Liver (tissue), 9 donors: ENCODE data around the gene ILKAP. TPM values are rescaled to one million over a fixed set of nuclear protein-coding genes. Genes with fewer than 3 reads are reported as not detected.
A peak's percentile ranks its signal among the peaks of the same experiment; 100 is the strongest.

ENCODE experiments used
- DNase-seq: peaks from one replicate; pipeline ENCODE4 v3.0.0-alpha.2; 2017; ENCODE audit warnings: low spot score
- H3K27ac ChIP-seq, 2 donors: one replicate each; pipeline ENCODE4 v1.7.0; 2013; ENCODE audit warnings: inconsistent platforms in 2 of 2, low read length in 2 of 2, control low read depth in 1 of 2, low read depth in 1 of 2, mild to moderate bottlenecking in 1 of 2
- H3K27me3 ChIP-seq, 4 donors: one replicate each; pipeline versions ENCODE4 v1.6.1 to v1.7.0; 2013; ENCODE audit warnings: low read length in 3 of 4, inconsistent platforms in 1 of 4, mild to moderate bottlenecking in 1 of 4, moderate library complexity in 1 of 4; ENCODE audit not compliant: control insufficient read depth in 4 of 4, insufficient read depth in 4 of 4
- H3K36me3 ChIP-seq, 4 donors: one replicate each; pipeline versions ENCODE4 v1.6.1 to v1.7.0; 2013; ENCODE audit warnings: low read length in 3 of 4, mild to moderate bottlenecking in 3 of 4, low read depth in 1 of 4, moderate library complexity in 1 of 4; ENCODE audit not compliant: control insufficient read depth in 4 of 4, insufficient read depth in 3 of 4
- H3K4me1 ChIP-seq, 4 donors: one replicate each; pipeline versions ENCODE4 v1.6.1 to v1.7.0; 2013; ENCODE audit warnings: low read length in 3 of 4, mild to moderate bottlenecking in 3 of 4, moderate library complexity in 1 of 4; ENCODE audit not compliant: control insufficient read depth in 4 of 4, insufficient read depth in 4 of 4
- H3K4me3 ChIP-seq, 3 donors: one replicate each; pipeline versions ENCODE4 v1.6.1 to v1.7.0; 2013; ENCODE audit warnings: low read length in 3 of 3, control low read depth in 1 of 3, low read depth in 1 of 3, mild to moderate bottlenecking in 1 of 3
- H3K9ac ChIP-seq, 2 donors: one replicate each; pipeline ENCODE4 v1.7.0; 2013; ENCODE audit warnings: low read length in 2 of 2, mild to moderate bottlenecking in 2 of 2, moderate library complexity in 2 of 2, control low read depth in 1 of 2, low read depth in 1 of 2
- H3K9me3 ChIP-seq, 4 donors: one replicate each; pipeline versions ENCODE4 v1.6.1 to v1.7.0; 2013; ENCODE audit warnings: low read length in 3 of 4; ENCODE audit not compliant: control insufficient read depth in 4 of 4
- ATF3 ChIP-seq: IDR thresholded peaks from 2 replicates; pipeline ENCODE4 v1.6.1; 2016; ENCODE audit warnings: antibody characterized with exemption
- CTCF ChIP-seq: fragments of 150-350 bp; IDR thresholded peaks from 2 replicates; pipeline ENCODE4 v1.5.1; 2017; ENCODE audit warnings: improper control_type of control experiment, low read depth, low read length; ENCODE audit not compliant: missing input control
- EGR1 ChIP-seq, 2 donors: IDR thresholded peaks; 2 replicates each; pipeline ENCODE4 v1.6.1; 2016 to 2018; ENCODE audit warnings: antibody characterized with exemption in 2 of 2, low read depth in 2 of 2
- FOXA1 ChIP-seq: IDR thresholded peaks from 2 replicates; pipeline ENCODE4 v1.6.1; 2016; ENCODE audit warnings: antibody characterized with exemption
- FOXA2 ChIP-seq: IDR thresholded peaks from 2 replicates; pipeline ENCODE4 v1.6.1; 2016; ENCODE audit warnings: antibody characterized with exemption
- HNF4A ChIP-seq, 2 donors: conservative IDR thresholded peaks; 2 replicates each; pipeline ENCODE4 v1.6.1; 2016; ENCODE audit warnings: antibody characterized with exemption in 2 of 2, mild to moderate bottlenecking in 2 of 2
- HNF4G ChIP-seq: IDR thresholded peaks from 2 replicates; pipeline ENCODE4 v1.6.1; 2016; ENCODE audit warnings: antibody characterized with exemption
- JUND ChIP-seq, 2 donors: IDR thresholded peaks; 2 replicates each; pipeline ENCODE4 v1.6.1; 2016; ENCODE audit warnings: antibody characterized with exemption in 2 of 2
- MAX ChIP-seq: IDR thresholded peaks from 2 replicates; pipeline ENCODE4 v1.6.1; 2016; ENCODE audit warnings: antibody characterized with exemption
- NR2F2 ChIP-seq: IDR thresholded peaks from 2 replicates; pipeline ENCODE4 v1.6.1; 2016; ENCODE audit warnings: antibody characterized with exemption
- RAD21 ChIP-seq, 2 donors: IDR thresholded peaks; 2 replicates each; pipeline ENCODE4 v1.6.1; 2016; ENCODE audit warnings: antibody characterized with exemption in 2 of 2, mild to moderate bottlenecking in 2 of 2
- REST ChIP-seq: IDR thresholded peaks from 2 replicates; pipeline ENCODE4 v1.6.1; 2016; ENCODE audit warnings: antibody characterized with exemption, mild to moderate bottlenecking
- RXRA ChIP-seq, 2 donors: IDR thresholded peaks; 2 replicates each; pipeline ENCODE4 v1.6.1; 2017 to 2018; ENCODE audit warnings: antibody characterized with exemption in 2 of 2, mild to moderate bottlenecking in 1 of 2
- SP1 ChIP-seq: IDR thresholded peaks from 2 replicates; pipeline ENCODE4 v1.6.1; 2018; ENCODE audit warnings: antibody characterized with exemption, mild to moderate bottlenecking
- TAF1 ChIP-seq: conservative IDR thresholded peaks from 2 replicates; pipeline ENCODE4 v1.6.1; 2016; ENCODE audit warnings: antibody characterized with exemption, mild to moderate bottlenecking
- YY1 ChIP-seq: IDR thresholded peaks from 2 replicates; pipeline ENCODE4 v1.6.1; 2016; ENCODE audit warnings: antibody characterized with exemption, mild to moderate bottlenecking
- WGBS: extraction: QIAGEN DNeasy Blood & Tissue Kit; methylation state at CpG from one replicate; pipeline ENCODE4 v1.1.7; 2013; 5-methylcytosine and 5-hydroxymethylcytosine counted together
- polyA plus RNA-seq, 2 donors: library from polyadenylated mRNA; stranded (reverse) in 1 of 2; unstranded in 1 of 2; fragments of 200-250 nt in 1 of 2; fragments of >200 nt in 1 of 2; fragmentation: Nextera tagmentation in 1 of 2; extraction: Ambion mirVana in 1 of 2; gene quantifications; one replicate each; pipeline versions ENCODE4 v1.2.1 to v1.2.3, GENCODE V29; 2013 to 2015
- total RNA-seq, 2 donors: library from RNA; depleted of rRNA; stranded (reverse); fragments of >200 nt; gene quantifications; one replicate each; pipeline ENCODE4 v1.2.3, GENCODE V29; 2014
- TF ChIP-seq, protein P1 (sequence below): IDR thresholded peaks from 2 replicates; pipeline ENCODE4 v1.6.1; 2016; ENCODE audit warnings: antibody characterized with exemption
- donor health status: healthy.
- donor health status: healthy.
- donor health status: healthy.
- donor health status: healthy.
- donor health status: healthy.

The ILKAP gene
- total and polyA plus RNA-seq, 4 donors: 15.0 to 21.1 (median 20.0) TPM

GRCh38 chr2:238231809-238232208 lies 28.3 kb upstream of the ILKAP start:
- no peak for TF ChIP-seq SP1
- TF ChIP-seq EGR1 (IDR thresholded peaks at IDR 0.05; ENCODE audit: low read depth in 2 of 2): no peak
- no peak for TF ChIP-seq TAF1
- TF ChIP-seq ATF3: no peak
- TF ChIP-seq FOXA1: no peak
- no peak for TF ChIP-seq YY1
- TF ChIP-seq RXRA (IDR thresholded peaks at IDR 0.05): no peak
- TF ChIP-seq FOXA2: no peak
- Histone ChIP-seq H3K27ac (no peak overlapping the region), H3K36me3 (no peaks in the 10 kb centered on the region), H3K4me3 (peak overlapping the region in 1 of 3 donors; percentile 51), H3K9me3 (no peaks in the 10 kb centered on the region), H3K9ac (no peak overlapping the region), H3K4me1 (peaks cover 0 to 11% (median 4%) of the 10 kb centered on the region in 4 donors), H3K27me3 (no peaks in the 10 kb centered on the region)
- WGBS: 64% methylated on average over 21 of the region's 21 CpGs
- DNase-seq: no peak

DNA sequence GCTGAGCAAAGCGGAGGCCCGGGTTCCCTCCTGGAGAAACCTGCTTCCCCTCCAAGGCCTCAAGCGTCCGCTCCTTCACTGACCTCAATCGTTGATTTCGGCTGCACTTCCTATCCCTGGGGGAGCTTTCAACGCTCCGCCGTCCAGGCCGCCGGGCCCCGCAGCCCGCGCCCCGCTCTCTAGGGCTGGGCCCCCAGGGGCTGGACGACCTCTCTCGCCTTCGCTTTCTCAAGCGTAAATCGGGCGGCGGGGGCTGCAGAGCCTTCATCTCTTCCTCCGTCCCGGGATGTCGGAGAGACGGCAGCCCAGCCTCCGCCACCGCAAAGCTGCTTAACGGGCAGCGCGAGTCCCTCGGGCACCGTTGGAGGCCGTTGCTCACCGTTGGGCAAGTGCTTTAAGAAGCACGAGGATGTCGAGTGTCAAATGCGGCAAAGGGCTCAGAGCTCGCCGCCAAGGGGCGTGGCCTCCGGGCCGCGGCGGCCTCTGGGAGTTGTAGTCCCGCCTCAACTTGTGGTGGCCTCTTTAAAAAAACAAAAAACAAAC lies 27.8 kb upstream of the ILKAP start:
- no peaks in the 10 kb centered on the region for H3K9me3 ChIP-seq
- H3K4me1 ChIP-seq: peaks cover 0 to 11% (median 4%) of the 10 kb centered on the region in 4 donors
- TF ChIP-seq SP1: peak; percentile 34
- TF ChIP-seq, protein P1, sequence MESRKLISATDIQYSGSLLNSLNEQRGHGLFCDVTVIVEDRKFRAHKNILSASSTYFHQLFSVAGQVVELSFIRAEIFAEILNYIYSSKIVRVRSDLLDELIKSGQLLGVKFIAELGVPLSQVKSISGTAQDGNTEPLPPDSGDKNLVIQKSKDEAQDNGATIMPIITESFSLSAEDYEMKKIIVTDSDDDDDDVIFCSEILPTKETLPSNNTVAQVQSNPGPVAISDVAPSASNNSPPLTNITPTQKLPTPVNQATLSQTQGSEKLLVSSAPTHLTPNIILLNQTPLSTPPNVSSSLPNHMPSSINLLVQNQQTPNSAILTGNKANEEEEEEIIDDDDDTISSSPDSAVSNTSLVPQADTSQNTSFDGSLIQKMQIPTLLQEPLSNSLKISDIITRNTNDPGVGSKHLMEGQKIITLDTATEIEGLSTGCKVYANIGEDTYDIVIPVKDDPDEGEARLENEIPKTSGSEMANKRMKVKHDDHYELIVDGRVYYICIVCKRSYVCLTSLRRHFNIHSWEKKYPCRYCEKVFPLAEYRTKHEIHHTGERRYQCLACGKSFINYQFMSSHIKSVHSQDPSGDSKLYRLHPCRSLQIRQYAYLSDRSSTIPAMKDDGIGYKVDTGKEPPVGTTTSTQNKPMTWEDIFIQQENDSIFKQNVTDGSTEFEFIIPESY: no peak
- no peak for TF ChIP-seq MAX
- peak in 1 of 2 donors; percentile 13 for TF ChIP-seq RXRA (IDR thresholded peaks at IDR 0.05)
- peak in 1 of 2 donors; percentile 35 for TF ChIP-seq RAD21 (IDR thresholded peaks at IDR 0.05)
- H3K36me3 ChIP-seq: no peaks in the 10 kb centered on the region
- H3K4me3 ChIP-seq: peak overlapping the region; percentile 39 to 51 (median 47)
- no peak overlapping the region for H3K27ac ChIP-seq
- DNase-seq: peak; percentile 84
- 18% methylated on average over 46 of the region's 46 CpGs for WGBS
- H3K9ac ChIP-seq: peak overlapping the region in 1 of 2 donors; percentile 24
- no peaks in the 10 kb centered on the region for H3K27me3 ChIP-seq

DNA sequence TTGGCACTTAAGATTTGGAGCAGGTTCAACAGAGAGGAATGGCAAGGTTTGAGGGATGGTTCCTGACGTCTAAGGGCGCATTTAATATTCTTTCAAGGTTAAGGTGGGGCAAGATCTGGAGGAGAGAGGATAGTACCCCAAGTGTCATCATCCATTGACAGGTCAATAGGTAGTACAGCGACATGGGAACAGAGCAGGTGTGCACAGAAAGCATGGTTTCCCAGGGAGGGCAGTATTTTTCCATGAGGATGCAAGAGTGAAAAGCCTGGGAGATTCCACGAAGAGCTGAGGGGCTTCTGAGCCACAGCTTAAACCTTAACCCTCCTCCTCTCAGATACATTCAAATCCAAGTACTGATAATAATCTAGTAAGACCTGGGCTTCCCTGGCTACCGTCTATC lies 27.2 kb upstream of the ILKAP start:
- Histone ChIP-seq H3K4me1 (peaks cover 0 to 11% (median 4%) of the 10 kb centered on the region in 4 donors), H3K27ac (no peak overlapping the region), H3K27me3 (no peaks in the 10 kb centered on the region), H3K9me3 (no peaks in the 10 kb centered on the region), H3K4me3 (peak overlapping the region in 1 of 3 donors; percentile 47), H3K36me3 (no peaks in the 10 kb centered on the region), H3K9ac (peak overlapping the region in 1 of 2 donors; percentile 24)
- DNase-seq: no peak
- WGBS: 86% methylated on average over 5 of the region's 5 CpGs
- TF ChIP-seq HNF4G (no peak), YY1 (no peak), NR2F2 (no peak), JUND (IDR thresholded peaks at IDR 0.05) (no peak), EGR1 (IDR thresholded peaks at IDR 0.05; ENCODE audit: low read depth in 2 of 2) (no peak), TAF1 (no peak), RAD21 (IDR thresholded peaks at IDR 0.05) (no peak), CTCF (no peak), FOXA1 (no peak), HNF4A (conservative IDR thresholded peaks at IDR 0.05) (no peak), REST (no peak), ATF3 (no peak), MAX (no peak)
